Measurements from ENCODE around the gene WDR27. TPM values are rescaled to one million over a fixed set of nuclear protein-coding genes. Genes with fewer than 3 reads are reported as not detected.

The WDR27 gene
- total RNA-seq, 2 experiments from 2014 or later, result 77.2 to 108 TPM

DNA sequence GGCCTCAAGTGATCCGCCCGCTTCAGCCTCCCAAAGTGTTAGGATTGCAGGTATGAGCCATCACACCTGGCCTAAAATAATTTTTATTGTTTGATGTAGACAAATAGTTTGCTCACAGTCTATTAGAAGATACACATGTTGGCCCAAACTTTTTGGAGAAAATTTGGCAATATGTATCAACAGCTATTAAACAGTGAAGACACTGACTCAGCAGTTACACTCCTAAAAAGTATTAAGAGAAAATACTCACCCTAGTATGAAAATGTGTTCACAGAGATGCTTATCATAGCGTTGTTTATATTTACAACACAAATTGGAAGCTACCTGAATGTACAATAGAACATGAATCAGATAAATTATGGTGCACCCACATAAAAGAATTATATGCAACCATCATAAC, 173.1 kb downstream of the WDR27 start:
- no peak overlapping the region for H3K4me3 ChIP-seq (ENCODE audit: low read depth, low read length, poor library complexity, severe bottlenecking)
- BruUV-seq (replicated peaks), result no TSS peak
- no peak for TF ChIP-seq CTCF (conservative IDR thresholded peaks at IDR 0.05; ENCODE audit: low read length)
- TF ChIP-seq EZH2phosphoT487 (IDR thresholded peaks at IDR 0.05; ENCODE audit: borderline replicate concordance, low read depth, low read length), result no peak
- H4K20me1 ChIP-seq (ENCODE audit: insufficient read depth, low read length), result no peaks in the 10 kb centered on the region
- H3K27ac ChIP-seq (ENCODE audit: low read depth, low read length, poor library complexity, severe bottlenecking), result no peak overlapping the region
- no peaks in the 10 kb centered on the region for H3K36me3 ChIP-seq (ENCODE audit: insufficient read depth, low read length)
- no peak for DNase-seq (ENCODE audit: low spot score)
- no peaks in the 10 kb centered on the region for H3K4me1 ChIP-seq (ENCODE audit: insufficient read depth, low read length, poor library complexity, severe bottlenecking)
- ChIA-PET CTCF (ENCODE audit: unreplicated experiment) (no interaction called here), POLR2A (no interaction called here)
- no peaks in the 10 kb centered on the region for H3K9me3 ChIP-seq (ENCODE audit: low read length)
- H2AFZ ChIP-seq (ENCODE audit: low read length), result no peak overlapping the region
- no peak overlapping the region for H3K4me2 ChIP-seq (ENCODE audit: low read length)
- intact Hi-C loops (cut with micrococcal nuclease; ENCODE audit: unreplicated experiment), result no loop called here
- no peaks in the 10 kb centered on the region for H3K79me2 ChIP-seq (ENCODE audit: insufficient read depth, low read depth, low read length)
- H3K9me2 ChIP-seq (ENCODE audit: insufficient read depth, low read length), result no peaks in the 10 kb centered on the region

- CTCF ChIA-PET (ENCODE audit: unreplicated experiment), result no interaction called here
- BruUV-seq (replicated peaks), result no TSS peak
- intact Hi-C loops (cut with micrococcal nuclease; ENCODE audit: unreplicated experiment), result no loop called here
- H3K27ac ChIP-seq (ENCODE audit: low read depth, low read length, poor library complexity, severe bottlenecking), result no peak overlapping the region
- no peak for TF ChIP-seq CTCF (conservative IDR thresholded peaks at IDR 0.05; ENCODE audit: low read length)
- no peak overlapping the region for H3K4me3 ChIP-seq (ENCODE audit: low read depth, low read length, poor library complexity, severe bottlenecking)
- no peak overlapping the region for H3K4me2 ChIP-seq (ENCODE audit: low read length)
- no peaks in the 10 kb centered on the region for H3K9me3 ChIP-seq (ENCODE audit: low read length)
- POLR2A ChIA-PET, result no interaction called here
- no peaks in the 10 kb centered on the region for H3K9me2 ChIP-seq (ENCODE audit: insufficient read depth, low read length)
- H4K20me1 ChIP-seq (ENCODE audit: insufficient read depth, low read length), result no peaks in the 10 kb centered on the region
- H3K79me2 ChIP-seq (ENCODE audit: insufficient read depth, low read depth, low read length), result no peaks in the 10 kb centered on the region
- H2AFZ ChIP-seq (ENCODE audit: low read length), result no peak overlapping the region
- H3K4me1 ChIP-seq (ENCODE audit: insufficient read depth, low read length, poor library complexity, severe bottlenecking), result no peaks in the 10 kb centered on the region
- no peaks in the 10 kb centered on the region for H3K36me3 ChIP-seq (ENCODE audit: insufficient read depth, low read length)
- DNase-seq (ENCODE audit: low spot score), result no peak
These were observed 174.5 kb downstream of the WDR27 start for GRCh38 chr6:169527306-169527705.

- BruUV-seq (replicated peaks), result no TSS peak
- no peak overlapping the region for H2AFZ ChIP-seq (ENCODE audit: low read length)
- H3K4me1 ChIP-seq (ENCODE audit: insufficient read depth, low read length, poor library complexity, severe bottlenecking), result no peaks in the 10 kb centered on the region
- no peak overlapping the region for H3K4me3 ChIP-seq (ENCODE audit: low read depth, low read length, poor library complexity, severe bottlenecking)
- TF ChIP-seq EZH2phosphoT487 (IDR thresholded peaks at IDR 0.05; ENCODE audit: borderline replicate concordance, low read depth, low read length), result no peak
- TF ChIP-seq CTCF (conservative IDR thresholded peaks at IDR 0.05; ENCODE audit: low read length), result no peak
- H3K9me2 ChIP-seq (ENCODE audit: insufficient read depth, low read length), result no peaks in the 10 kb centered on the region
- no peaks in the 10 kb centered on the region for H3K9me3 ChIP-seq (ENCODE audit: low read length)
- H3K27ac ChIP-seq (ENCODE audit: low read depth, low read length, poor library complexity, severe bottlenecking), result no peak overlapping the region
- H3K4me2 ChIP-seq (ENCODE audit: low read length), result no peak overlapping the region
- intact Hi-C loops (cut with micrococcal nuclease; ENCODE audit: unreplicated experiment), result no loop called here
- no peaks in the 10 kb centered on the region for H3K79me2 ChIP-seq (ENCODE audit: insufficient read depth, low read depth, low read length)
- H4K20me1 ChIP-seq (ENCODE audit: insufficient read depth, low read length), result no peaks in the 10 kb centered on the region
- CTCF ChIA-PET (ENCODE audit: unreplicated experiment), result no interaction called here
- H3K36me3 ChIP-seq (ENCODE audit: insufficient read depth, low read length), result no peaks in the 10 kb centered on the region
- POLR2A ChIA-PET, result no interaction called here
- no peak for DNase-seq (ENCODE audit: low spot score)
These were observed 180.0 kb downstream of the WDR27 start for GRCh38 chr6:169521825-169522224.
